ENCODE data around the gene EBF3.
A peak's percentile ranks its signal among the peaks of the same experiment; 100 is the strongest.

EBF3 gene

DNA sequence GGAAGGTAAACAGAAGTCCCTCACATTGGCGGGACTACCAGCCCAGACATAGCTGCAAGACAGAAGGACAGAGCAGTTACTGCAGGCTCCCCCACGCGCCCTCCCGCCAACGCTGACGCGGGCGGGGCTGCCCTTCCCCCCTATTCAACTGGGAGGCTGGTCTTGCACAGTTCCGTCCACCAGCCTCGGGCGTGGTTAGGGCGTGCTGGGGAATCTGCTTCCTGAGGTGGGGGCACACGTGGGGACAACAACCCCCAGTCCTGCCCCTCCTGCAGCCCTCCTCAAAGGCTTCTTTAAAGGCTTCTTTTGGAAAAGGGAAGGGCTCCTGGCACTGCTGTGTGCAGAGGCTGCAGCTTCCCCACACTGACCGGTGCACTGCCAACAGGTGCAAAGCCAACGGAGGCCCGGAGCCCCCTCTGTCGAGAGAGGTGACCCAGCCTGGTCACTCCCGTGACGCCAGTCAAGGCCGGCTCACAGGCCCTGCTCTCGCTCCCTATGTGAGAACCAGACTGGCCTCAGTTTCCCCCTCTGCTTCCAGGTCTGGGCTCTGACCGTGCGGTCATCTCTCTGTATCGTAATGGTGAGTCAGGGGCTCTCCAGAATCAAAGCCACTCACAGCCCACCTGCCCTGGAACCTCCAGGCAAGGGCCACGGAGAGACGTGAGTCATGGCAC is 126.0 kb downstream of the EBF3 start:
- DNase-seq (ENCODE audit: low spot score): no peak
- H3K27ac ChIP-seq: no peak overlapping the region
- no peak overlapping the region for H3K4me3 ChIP-seq
- TF ChIP-seq, protein P1, sequence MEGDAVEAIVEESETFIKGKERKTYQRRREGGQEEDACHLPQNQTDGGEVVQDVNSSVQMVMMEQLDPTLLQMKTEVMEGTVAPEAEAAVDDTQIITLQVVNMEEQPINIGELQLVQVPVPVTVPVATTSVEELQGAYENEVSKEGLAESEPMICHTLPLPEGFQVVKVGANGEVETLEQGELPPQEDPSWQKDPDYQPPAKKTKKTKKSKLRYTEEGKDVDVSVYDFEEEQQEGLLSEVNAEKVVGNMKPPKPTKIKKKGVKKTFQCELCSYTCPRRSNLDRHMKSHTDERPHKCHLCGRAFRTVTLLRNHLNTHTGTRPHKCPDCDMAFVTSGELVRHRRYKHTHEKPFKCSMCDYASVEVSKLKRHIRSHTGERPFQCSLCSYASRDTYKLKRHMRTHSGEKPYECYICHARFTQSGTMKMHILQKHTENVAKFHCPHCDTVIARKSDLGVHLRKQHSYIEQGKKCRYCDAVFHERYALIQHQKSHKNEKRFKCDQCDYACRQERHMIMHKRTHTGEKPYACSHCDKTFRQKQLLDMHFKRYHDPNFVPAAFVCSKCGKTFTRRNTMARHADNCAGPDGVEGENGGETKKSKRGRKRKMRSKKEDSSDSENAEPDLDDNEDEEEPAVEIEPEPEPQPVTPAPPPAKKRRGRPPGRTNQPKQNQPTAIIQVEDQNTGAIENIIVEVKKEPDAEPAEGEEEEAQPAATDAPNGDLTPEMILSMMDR (IDR thresholded peaks at IDR 0.05): no peak

DNA sequence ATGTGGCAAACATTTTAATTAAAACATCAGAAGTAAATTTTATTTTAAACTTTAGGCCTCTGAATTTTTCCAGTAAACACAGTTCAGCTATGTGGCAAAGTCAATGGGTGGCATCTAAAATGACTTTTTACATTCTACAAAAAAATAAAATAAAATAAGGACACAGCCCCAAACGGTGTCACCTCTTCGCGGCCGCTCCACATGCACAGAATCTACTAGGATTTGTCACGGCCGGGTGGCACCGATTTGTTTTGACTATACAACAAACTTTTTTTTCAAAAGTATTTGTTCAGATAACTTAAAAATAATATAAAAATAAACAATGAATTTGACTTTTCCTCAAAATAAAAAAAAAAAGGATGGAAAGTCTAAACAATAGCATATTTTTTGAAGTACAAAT is 127.8 kb downstream of the EBF3 start:
- DNase-seq (ENCODE audit: low spot score): peak; percentile 65
- TF ChIP-seq, protein P1 (IDR thresholded peaks at IDR 0.05): no peak
- Histone ChIP-seq H3K4me3 (no peak overlapping the region), H3K27ac (no peak overlapping the region)

- DNase-seq (ENCODE audit: low spot score): no peak
- no peak overlapping the region for H3K27ac ChIP-seq
- TF ChIP-seq, protein P1 (IDR thresholded peaks at IDR 0.05): no peak
- no peak overlapping the region for H3K4me3 ChIP-seq
These were observed 129.9 kb downstream of the EBF3 start for GRCh38 chr10:129833994-129834739.

GRCh38 chr10:129833468-129833950 is 130.6 kb downstream of the EBF3 start:
- TF ChIP-seq, protein P1 (IDR thresholded peaks at IDR 0.05): no peak
- no peak for DNase-seq (ENCODE audit: low spot score)
- Histone ChIP-seq H3K4me3 (no peak overlapping the region), H3K27ac (no peak overlapping the region)

GRCh38 chr10:129832573-129833467 is 131.3 kb downstream of the EBF3 start:
- H3K4me3 ChIP-seq: no peak overlapping the region
- H3K27ac ChIP-seq: no peak overlapping the region
- peak; percentile 68 for DNase-seq (ENCODE audit: low spot score)
- TF ChIP-seq, protein P1 (IDR thresholded peaks at IDR 0.05): no peak

DNA sequence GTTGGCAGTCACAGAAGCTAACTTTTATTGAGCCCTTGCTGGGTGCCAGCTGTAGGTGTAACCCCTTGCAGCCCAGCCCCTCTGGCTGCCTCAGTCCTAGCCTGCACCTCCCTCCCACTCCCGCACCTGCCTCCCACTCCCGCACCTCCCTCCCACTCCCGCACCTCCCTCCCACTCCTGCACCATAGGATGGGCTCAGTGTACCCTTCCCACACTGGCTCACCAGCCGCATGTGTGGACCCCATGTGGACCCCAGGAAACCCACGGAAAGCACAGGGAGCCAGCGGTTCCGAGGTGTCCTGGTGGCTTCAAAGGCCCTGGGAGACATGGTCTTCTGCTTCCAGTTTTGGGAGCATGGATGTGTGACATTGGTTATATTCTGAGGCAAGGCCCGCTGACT is 132.9 kb downstream of the EBF3 start:
- TF ChIP-seq, protein P1 (IDR thresholded peaks at IDR 0.05): no peak
- DNase-seq (ENCODE audit: low spot score): no peak
- no peak overlapping the region for H3K4me3 ChIP-seq
- H3K27ac ChIP-seq: no peak overlapping the region

Measured in coronary artery (tissue), 2 donors.